Neural cell (in vitro differentiated cells): ENCODE measurements around the gene SNTG2. TPM values are rescaled to one million over a fixed set of nuclear protein-coding genes. Genes with fewer than 3 reads are reported as not detected.

Experiments
- H2AFZ ChIP-seq: fragments of 200-600, 300-800 bp; sonication (generic), shearing (Covaris generic); 2 replicates; pipeline ENCODE4 v1.6.0; 2014; ENCODE audit warnings: low read depth, mild to moderate bottlenecking, antibody characterized with exemption, low read length, moderate library complexity
- H3F3A ChIP-seq: fragments of 200-600 bp; shearing (Covaris generic); 2 replicates; pipeline ENCODE4 v1.6.1; 2016; ENCODE audit warnings: mild to moderate bottlenecking, moderate library complexity, mixed read lengths, antibody characterized with exemption, low read length; ENCODE audit not compliant: insufficient read depth, poor library complexity, severe bottlenecking
- H3K27ac ChIP-seq: fragments of 200-600, 300-800 bp; sonication (generic), shearing (Covaris generic); 2 replicates; pipeline ENCODE4 v1.5.1; 2014; ENCODE audit warnings: mild to moderate bottlenecking, low read length, moderate library complexity
- H3K27me3 ChIP-seq: fragments of 300-800, 200-600 bp; sonication (generic), shearing (Covaris generic); 2 replicates; pipeline ENCODE4 v1.6.0; 2014; ENCODE audit warnings: mild to moderate bottlenecking, low read depth, low read length, moderate library complexity; ENCODE audit not compliant: insufficient read depth
- H3K36me3 ChIP-seq: fragments of 300-800, 200-600 bp; sonication (generic), shearing (Covaris generic); 2 replicates; pipeline ENCODE4 v1.5.1; 2014; ENCODE audit warnings: mild to moderate bottlenecking, antibody characterized with exemption, low read length, moderate library complexity; ENCODE audit not compliant: insufficient read depth
- H3K4me2 ChIP-seq: fragments of 300-800, 200-600 bp; sonication (generic), shearing (Covaris generic); 2 replicates; pipeline ENCODE4 v1.6.0; 2014; ENCODE audit warnings: mild to moderate bottlenecking, low read length
- H3K4me3 ChIP-seq: fragments of 300-800, 200-600 bp; sonication (generic), shearing (Covaris generic); 2 replicates; pipeline ENCODE4 v1.5.1; 2014; ENCODE audit warnings: mild to moderate bottlenecking, low read length, moderate library complexity
- H3K79me2 ChIP-seq: fragments of 200-600 bp; shearing (Covaris generic); replicated peaks from 2 replicates; pipeline ENCODE4 v1.6.0; 2014; ENCODE audit warnings: mild to moderate bottlenecking, low read length, moderate library complexity; ENCODE audit not compliant: insufficient read depth
- H3K9ac ChIP-seq: fragments of 300-800, 200-600 bp; sonication (generic), shearing (Covaris generic); 2 replicates; pipeline ENCODE4 v1.6.1; 2016; ENCODE audit warnings: mild to moderate bottlenecking, low read length, mixed read lengths
- H3K9me2 ChIP-seq: fragments of 200-600 bp; shearing (Covaris generic); 2 replicates; pipeline ENCODE4 v1.6.1; 2016; ENCODE audit warnings: mild to moderate bottlenecking, low read length, mixed read lengths; ENCODE audit not compliant: insufficient read depth
- H3K9me3 ChIP-seq: fragments of 200-600, 300-800 bp; sonication (generic), shearing (Covaris generic); 2 replicates; pipeline ENCODE4 v1.6.1; 2016; ENCODE audit warnings: mild to moderate bottlenecking, mixed run types, low read length, moderate library complexity, mixed read lengths
- H4K20me1 ChIP-seq: fragments of 200-600 bp; shearing (Covaris generic); 2 replicates; pipeline ENCODE4 v1.6.1; 2016; ENCODE audit warnings: mild to moderate bottlenecking, mixed run types; ENCODE audit not compliant: insufficient read depth
- EP300 ChIP-seq: fragments of 450-650 bp; conservative IDR thresholded peaks from 2 replicates; pipeline ENCODE4 v1.6.1; 2014; ENCODE audit warnings: antibody characterized with exemption, mild to moderate bottlenecking, moderate library complexity; ENCODE audit not compliant: poor library complexity, severe bottlenecking
- EZH2 ChIP-seq: fragments of 200-600, 300-800 bp; shearing (Covaris generic), sonication (generic); IDR thresholded peaks from 2 replicates; pipeline ENCODE4 v1.6.1; 2014; ENCODE audit warnings: antibody characterized with exemption, low read length, borderline replicate concordance, mild to moderate bottlenecking; ENCODE audit not compliant: insufficient read depth, poor library complexity, severe bottlenecking
- MXI1 ChIP-seq: fragments of 450-650 bp; conservative IDR thresholded peaks from 2 replicates; pipeline ENCODE4 v1.6.1; 2014; ENCODE audit warnings: antibody characterized with exemption, mild to moderate bottlenecking; ENCODE audit not compliant: poor library complexity, severe bottlenecking
- POLR2AphosphoS5 ChIP-seq: IDR thresholded peaks from 2 replicates; pipeline ENCODE4 v1.6.1; 2012
- RAD21 ChIP-seq: fragments of 450-650 bp; conservative IDR thresholded peaks from 2 replicates; pipeline ENCODE4 v1.6.1; 2014; ENCODE audit warnings: antibody characterized with exemption, mild to moderate bottlenecking, moderate library complexity
- SMC3 ChIP-seq: fragments of 450-650 bp; conservative IDR thresholded peaks from 2 replicates; pipeline ENCODE4 v1.6.1; 2014; ENCODE audit warnings: antibody characterized with exemption, mild to moderate bottlenecking, moderate library complexity; ENCODE audit not compliant: poor library complexity
- TAF1 ChIP-seq: IDR thresholded peaks from 2 replicates; pipeline ENCODE4 v1.6.1; 2012; ENCODE audit warnings: low read depth
- polyA plus RNA-seq: library from polyadenylated mRNA; depleted of rRNA; stranded (reverse); fragments of >200 nt; gene quantifications from 2 replicates; pipeline ENCODE4 v1.2.3, GENCODE V29; 2014
- TF ChIP-seq, protein P1 (sequence below): IDR thresholded peaks from 2 replicates; pipeline ENCODE4 v1.6.1; 2012; ENCODE audit warnings: borderline replicate concordance
- TF ChIP-seq, protein P2 (sequence below): fragments of 450-650 bp; IDR thresholded peaks from 2 replicates; pipeline ENCODE4 v1.5.1; 2014; ENCODE audit warnings: antibody characterized with exemption, mild to moderate bottlenecking, moderate library complexity; ENCODE audit not compliant: poor library complexity, severe bottlenecking

SNTG2 gene
- polyA plus RNA-seq, 1 donor from 2014 or later: not detected

GRCh38 chr2:1054399-1054798 is 103.8 kb downstream of the SNTG2 start:
- Histone ChIP-seq H2AFZ (no peak overlapping the region), H3K9ac (no peak overlapping the region), H3K9me3 (no peaks in the 10 kb centered on the region), H3K4me2 (no peak overlapping the region), H3K36me3 (no peaks in the 10 kb centered on the region), H3K4me3 (no peak overlapping the region), H3K27me3 (no peaks in the 10 kb centered on the region), H3F3A (no peaks in the 10 kb centered on the region), H3K9me2 (no peaks in the 10 kb centered on the region), H3K27ac (no peak overlapping the region), H4K20me1 (no peaks in the 10 kb centered on the region), H3K79me2 (no peaks in the 10 kb centered on the region)
- TF ChIP-seq EP300 (no peak), RAD21 (no peak), EZH2 (no peak), TAF1 (no peak), POLR2AphosphoS5 (no peak), MXI1 (no peak), SMC3 (no peak)
- TF ChIP-seq, protein P1, sequence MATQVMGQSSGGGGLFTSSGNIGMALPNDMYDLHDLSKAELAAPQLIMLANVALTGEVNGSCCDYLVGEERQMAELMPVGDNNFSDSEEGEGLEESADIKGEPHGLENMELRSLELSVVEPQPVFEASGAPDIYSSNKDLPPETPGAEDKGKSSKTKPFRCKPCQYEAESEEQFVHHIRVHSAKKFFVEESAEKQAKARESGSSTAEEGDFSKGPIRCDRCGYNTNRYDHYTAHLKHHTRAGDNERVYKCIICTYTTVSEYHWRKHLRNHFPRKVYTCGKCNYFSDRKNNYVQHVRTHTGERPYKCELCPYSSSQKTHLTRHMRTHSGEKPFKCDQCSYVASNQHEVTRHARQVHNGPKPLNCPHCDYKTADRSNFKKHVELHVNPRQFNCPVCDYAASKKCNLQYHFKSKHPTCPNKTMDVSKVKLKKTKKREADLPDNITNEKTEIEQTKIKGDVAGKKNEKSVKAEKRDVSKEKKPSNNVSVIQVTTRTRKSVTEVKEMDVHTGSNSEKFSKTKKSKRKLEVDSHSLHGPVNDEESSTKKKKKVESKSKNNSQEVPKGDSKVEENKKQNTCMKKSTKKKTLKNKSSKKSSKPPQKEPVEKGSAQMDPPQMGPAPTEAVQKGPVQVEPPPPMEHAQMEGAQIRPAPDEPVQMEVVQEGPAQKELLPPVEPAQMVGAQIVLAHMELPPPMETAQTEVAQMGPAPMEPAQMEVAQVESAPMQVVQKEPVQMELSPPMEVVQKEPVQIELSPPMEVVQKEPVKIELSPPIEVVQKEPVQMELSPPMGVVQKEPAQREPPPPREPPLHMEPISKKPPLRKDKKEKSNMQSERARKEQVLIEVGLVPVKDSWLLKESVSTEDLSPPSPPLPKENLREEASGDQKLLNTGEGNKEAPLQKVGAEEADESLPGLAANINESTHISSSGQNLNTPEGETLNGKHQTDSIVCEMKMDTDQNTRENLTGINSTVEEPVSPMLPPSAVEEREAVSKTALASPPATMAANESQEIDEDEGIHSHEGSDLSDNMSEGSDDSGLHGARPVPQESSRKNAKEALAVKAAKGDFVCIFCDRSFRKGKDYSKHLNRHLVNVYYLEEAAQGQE: no peak
- TF ChIP-seq, protein P2, sequence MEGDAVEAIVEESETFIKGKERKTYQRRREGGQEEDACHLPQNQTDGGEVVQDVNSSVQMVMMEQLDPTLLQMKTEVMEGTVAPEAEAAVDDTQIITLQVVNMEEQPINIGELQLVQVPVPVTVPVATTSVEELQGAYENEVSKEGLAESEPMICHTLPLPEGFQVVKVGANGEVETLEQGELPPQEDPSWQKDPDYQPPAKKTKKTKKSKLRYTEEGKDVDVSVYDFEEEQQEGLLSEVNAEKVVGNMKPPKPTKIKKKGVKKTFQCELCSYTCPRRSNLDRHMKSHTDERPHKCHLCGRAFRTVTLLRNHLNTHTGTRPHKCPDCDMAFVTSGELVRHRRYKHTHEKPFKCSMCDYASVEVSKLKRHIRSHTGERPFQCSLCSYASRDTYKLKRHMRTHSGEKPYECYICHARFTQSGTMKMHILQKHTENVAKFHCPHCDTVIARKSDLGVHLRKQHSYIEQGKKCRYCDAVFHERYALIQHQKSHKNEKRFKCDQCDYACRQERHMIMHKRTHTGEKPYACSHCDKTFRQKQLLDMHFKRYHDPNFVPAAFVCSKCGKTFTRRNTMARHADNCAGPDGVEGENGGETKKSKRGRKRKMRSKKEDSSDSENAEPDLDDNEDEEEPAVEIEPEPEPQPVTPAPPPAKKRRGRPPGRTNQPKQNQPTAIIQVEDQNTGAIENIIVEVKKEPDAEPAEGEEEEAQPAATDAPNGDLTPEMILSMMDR: no peak

DNA sequence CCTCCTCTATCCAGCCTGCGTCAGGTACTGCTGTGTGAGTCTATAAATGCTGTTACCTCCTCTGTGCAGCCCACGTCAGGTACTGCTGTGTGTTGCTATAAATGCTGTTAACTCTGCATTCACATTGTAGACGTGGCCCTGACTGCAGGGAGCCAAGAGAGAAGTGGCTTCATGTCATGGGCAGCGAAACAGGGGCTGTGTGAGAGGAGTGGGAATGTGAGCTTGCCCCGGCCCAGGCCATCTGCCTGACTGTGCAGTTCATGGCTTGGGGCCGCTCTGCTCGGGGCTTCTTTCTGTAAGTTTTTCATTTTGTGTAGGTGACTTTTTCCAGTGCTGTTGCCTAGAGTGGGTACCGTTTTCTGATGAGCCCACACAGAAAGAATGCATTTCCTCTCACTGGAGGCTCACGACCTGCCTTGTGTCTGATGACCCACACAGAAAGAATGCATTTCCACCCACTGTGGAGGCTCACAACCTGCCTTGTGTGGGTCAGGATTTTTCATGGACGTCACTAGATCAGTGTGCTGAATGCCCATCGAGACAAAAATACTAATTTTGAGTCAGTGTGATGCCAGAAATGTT is 104.5 kb downstream of the SNTG2 start:
- no peak overlapping the region for H2AFZ ChIP-seq
- no peak for TF ChIP-seq TAF1
- TF ChIP-seq, protein P2: no peak
- TF ChIP-seq RAD21: no peak
- no peak for TF ChIP-seq EP300
- TF ChIP-seq POLR2AphosphoS5: no peak
- TF ChIP-seq EZH2: no peak
- TF ChIP-seq SMC3: no peak
- no peak for TF ChIP-seq MXI1
- H3K9me3 ChIP-seq: no peaks in the 10 kb centered on the region
- H3K27me3 ChIP-seq: no peaks in the 10 kb centered on the region
- H3K9me2 ChIP-seq: no peaks in the 10 kb centered on the region
- no peaks in the 10 kb centered on the region for H3F3A ChIP-seq
- H3K79me2 ChIP-seq: no peaks in the 10 kb centered on the region
- no peaks in the 10 kb centered on the region for H4K20me1 ChIP-seq
- no peaks in the 10 kb centered on the region for H3K36me3 ChIP-seq
- H3K9ac ChIP-seq: no peak overlapping the region
- no peak overlapping the region for H3K27ac ChIP-seq
- no peak overlapping the region for H3K4me2 ChIP-seq
- H3K4me3 ChIP-seq: no peak overlapping the region
